ENCODE measurements around the gene COL11A1.
"Not testable (repeated sequence)": the region's sequence is repeated elsewhere in the genome, so short reads cannot be mapped to it uniquely, and the experiment has no call there.

The COL11A1 gene

DNA sequence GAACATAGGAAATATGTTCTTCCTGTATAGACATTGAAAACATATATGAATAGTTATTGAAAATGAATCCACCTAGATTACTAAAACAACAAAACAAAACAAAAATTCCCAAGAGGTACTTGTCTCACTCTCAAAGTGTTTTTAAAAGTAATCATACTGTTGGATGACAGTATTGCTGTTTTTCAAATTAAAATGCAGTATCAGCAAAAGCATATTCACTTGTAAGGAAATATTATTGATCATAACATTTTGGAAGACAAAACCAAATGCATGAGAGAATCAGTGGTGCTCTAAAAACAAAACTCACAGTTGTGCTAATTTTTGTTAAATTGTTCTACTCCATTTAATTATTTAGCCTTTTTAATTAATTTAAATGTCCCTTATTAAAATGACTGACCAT lies 131.0 kb downstream of the COL11A1 start:
- Histone ChIP-seq H3K9me3 (ENCODE audit: control insufficient read depth, insufficient read depth, low read depth, low read length) (no peaks in the 10 kb centered on the region), H3K36me3 (ENCODE audit: control insufficient read depth, insufficient read depth, low read length) (no peaks in the 10 kb centered on the region), H3K9ac (ENCODE audit: low read length) (no peak overlapping the region), H3K27me3 (ENCODE audit: control insufficient read depth, insufficient read depth, low read length) (no peaks in the 10 kb centered on the region), H3K4me1 (ENCODE audit: control insufficient read depth, insufficient read depth, low read length) (no peaks in the 10 kb centered on the region), H3K4me3 (ENCODE audit: low read depth, low read length) (no peak overlapping the region), H3K27ac (ENCODE audit: low read depth, low read length) (no peak overlapping the region)

- Histone ChIP-seq H3K4me1 (ENCODE audit: control insufficient read depth, insufficient read depth, low read length) (no peaks in the 10 kb centered on the region), H3K9me3 (ENCODE audit: control insufficient read depth, insufficient read depth, low read depth, low read length) (no peaks in the 10 kb centered on the region), H3K27ac (ENCODE audit: low read depth, low read length) (no peak overlapping the region), H3K4me3 (ENCODE audit: low read depth, low read length) (no peak overlapping the region), H3K27me3 (ENCODE audit: control insufficient read depth, insufficient read depth, low read length) (no peaks in the 10 kb centered on the region), H3K36me3 (ENCODE audit: control insufficient read depth, insufficient read depth, low read length) (no peaks in the 10 kb centered on the region), H3K9ac (ENCODE audit: low read length) (no peak overlapping the region)
Observed at GRCh38 chr1:102970496-102971078, 137.7 kb downstream of the COL11A1 start.

GRCh38 chr1:102967786-102968185 lies 140.5 kb downstream of the COL11A1 start:
- no peak overlapping the region for H3K27ac ChIP-seq (ENCODE audit: low read depth, low read length)
- H3K4me1 ChIP-seq (ENCODE audit: control insufficient read depth, insufficient read depth, low read length) = no peaks in the 10 kb centered on the region
- H3K36me3 ChIP-seq (ENCODE audit: control insufficient read depth, insufficient read depth, low read length) = no peaks in the 10 kb centered on the region
- no peaks in the 10 kb centered on the region for H3K9me3 ChIP-seq (ENCODE audit: control insufficient read depth, insufficient read depth, low read depth, low read length)
- H3K4me3 ChIP-seq (ENCODE audit: low read depth, low read length) = no peak overlapping the region
- H3K9ac ChIP-seq (ENCODE audit: low read length) = no peak overlapping the region
- H3K27me3 ChIP-seq (ENCODE audit: control insufficient read depth, insufficient read depth, low read length) = no peaks in the 10 kb centered on the region

DNA sequence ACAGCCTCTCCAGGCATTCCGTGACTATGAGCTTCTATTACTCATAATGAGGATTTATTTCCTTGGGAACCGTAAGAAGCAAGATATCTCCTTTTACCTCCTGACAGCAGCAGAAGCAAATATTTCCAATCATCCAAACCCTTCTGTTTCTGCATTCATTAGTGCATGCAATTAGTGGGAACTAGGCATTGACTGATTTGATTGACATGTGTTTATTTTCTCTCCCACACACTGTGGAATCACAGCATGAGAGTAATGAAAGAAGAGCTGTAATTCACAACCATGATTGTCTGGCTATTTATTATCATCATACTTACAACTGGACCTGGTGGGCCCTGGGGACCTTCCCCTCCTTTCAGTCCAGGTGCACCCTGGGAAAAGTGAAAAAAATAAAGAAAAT lies 146.8 kb downstream of the COL11A1 start:
- no peak overlapping the region for H3K4me3 ChIP-seq (ENCODE audit: low read depth, low read length)
- H3K27me3 ChIP-seq (ENCODE audit: control insufficient read depth, insufficient read depth, low read length) = no peaks in the 10 kb centered on the region
- H3K9ac ChIP-seq (ENCODE audit: low read length) = no peak overlapping the region
- peaks cover 3% of the 10 kb centered on the region; the same call in 1 of the 2 replicates for H3K36me3 ChIP-seq (ENCODE audit: control insufficient read depth, insufficient read depth, low read length)
- no peak overlapping the region for H3K27ac ChIP-seq (ENCODE audit: low read depth, low read length)
- H3K4me1 ChIP-seq (ENCODE audit: control insufficient read depth, insufficient read depth, low read length) = no peaks in the 10 kb centered on the region
- no peaks in the 10 kb centered on the region for H3K9me3 ChIP-seq (ENCODE audit: control insufficient read depth, insufficient read depth, low read depth, low read length)

DNA sequence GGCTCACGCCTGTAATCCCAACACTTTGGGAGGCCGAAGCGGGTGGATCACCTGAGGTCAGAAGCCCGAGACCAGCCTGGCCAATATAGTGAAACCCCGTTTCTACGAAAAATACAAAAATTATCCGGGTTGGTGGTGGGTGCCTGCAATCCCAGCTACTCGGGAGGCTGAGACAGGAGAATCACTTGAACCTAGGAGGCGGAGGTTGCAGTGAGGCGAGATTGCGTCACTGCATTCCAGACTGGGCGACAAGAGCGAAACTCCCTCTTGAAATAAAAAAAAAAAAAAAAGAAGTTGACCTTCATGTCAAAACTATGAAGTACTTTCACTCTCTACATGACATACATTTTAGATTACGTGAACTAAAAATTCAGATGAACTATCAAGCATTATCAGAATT lies 153.7 kb downstream of the COL11A1 start:
- Histone ChIP-seq H3K4me1 (ENCODE audit: control insufficient read depth, insufficient read depth, low read length) (no peaks in the 10 kb centered on the region), H3K4me3 (ENCODE audit: low read depth, low read length) (no peak overlapping the region), H3K27me3 (ENCODE audit: control insufficient read depth, insufficient read depth, low read length) (no peaks in the 10 kb centered on the region), H3K36me3 (ENCODE audit: control insufficient read depth, insufficient read depth, low read length) (no peaks in the 10 kb centered on the region), H3K9me3 (ENCODE audit: control insufficient read depth, insufficient read depth, low read depth, low read length) (no peaks in the 10 kb centered on the region), H3K27ac (ENCODE audit: low read depth, low read length) (no peak overlapping the region), H3K9ac (ENCODE audit: low read length) (no peak overlapping the region)

DNA sequence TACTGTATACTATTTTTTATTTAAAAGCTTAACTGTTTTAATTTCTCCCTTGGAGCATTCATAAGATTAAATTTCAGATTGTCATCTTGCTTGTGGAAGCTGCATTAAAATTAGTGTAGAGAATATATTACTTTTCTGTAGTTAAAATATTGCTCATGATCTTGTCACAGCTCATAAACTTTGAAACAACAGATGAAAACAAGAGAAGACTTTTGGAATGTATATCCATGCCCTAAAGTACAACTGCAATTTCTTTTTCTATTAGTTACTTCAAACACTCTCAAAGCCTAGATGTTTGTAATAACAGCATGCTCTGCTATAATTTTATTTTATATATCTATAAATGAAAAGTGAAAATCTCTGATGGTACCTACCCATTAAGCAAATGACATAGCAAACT lies 155.9 kb downstream of the COL11A1 start:
- H3K4me1 ChIP-seq (ENCODE audit: control insufficient read depth, insufficient read depth, low read length) = no peaks in the 10 kb centered on the region
- no peaks in the 10 kb centered on the region for H3K36me3 ChIP-seq (ENCODE audit: control insufficient read depth, insufficient read depth, low read length)
- H3K4me3 ChIP-seq (ENCODE audit: low read depth, low read length) = no peak overlapping the region

GRCh38 chr1:102942324-102942723 lies 166.0 kb downstream of the COL11A1 start:
- no peaks in the 10 kb centered on the region for H3K27me3 ChIP-seq (ENCODE audit: control insufficient read depth, insufficient read depth, low read length)
- H3K4me1 ChIP-seq (ENCODE audit: control insufficient read depth, insufficient read depth, low read length) = peaks cover 5% of the 10 kb centered on the region; the same call in 1 of the 2 replicates
- H3K4me3 ChIP-seq (ENCODE audit: low read depth, low read length) = no peak overlapping the region
- no peak overlapping the region for H3K9ac ChIP-seq (ENCODE audit: low read length)
- no peaks in the 10 kb centered on the region for H3K36me3 ChIP-seq (ENCODE audit: control insufficient read depth, insufficient read depth, low read length)
- no peaks in the 10 kb centered on the region for H3K9me3 ChIP-seq (ENCODE audit: control insufficient read depth, insufficient read depth, low read depth, low read length)
- H3K27ac ChIP-seq (ENCODE audit: low read depth, low read length) = no peak overlapping the region

More for the DNA sequence above, 155.9 kb downstream of the COL11A1 start:
- Histone ChIP-seq H3K27ac (ENCODE audit: low read depth, low read length) (no peak overlapping the region), H3K9ac (ENCODE audit: low read length) (no peak overlapping the region), H3K27me3 (ENCODE audit: control insufficient read depth, insufficient read depth, low read length) (no peaks in the 10 kb centered on the region), H3K9me3 (ENCODE audit: control insufficient read depth, insufficient read depth, low read depth, low read length) (no peaks in the 10 kb centered on the region)

GRCh38 chr1:102941366-102941947 lies 166.9 kb downstream of the COL11A1 start:
- no peaks in the 10 kb centered on the region for H3K36me3 ChIP-seq (ENCODE audit: control insufficient read depth, insufficient read depth, low read length)
- no peaks in the 10 kb centered on the region for H3K9me3 ChIP-seq (ENCODE audit: control insufficient read depth, insufficient read depth, low read depth, low read length)
- H3K27ac ChIP-seq (ENCODE audit: low read depth, low read length) = no peak overlapping the region
- peaks cover 5% of the 10 kb centered on the region; the same call in 1 of the 2 replicates for H3K4me1 ChIP-seq (ENCODE audit: control insufficient read depth, insufficient read depth, low read length)
- H3K27me3 ChIP-seq (ENCODE audit: control insufficient read depth, insufficient read depth, low read length) = no peaks in the 10 kb centered on the region
- H3K4me3 ChIP-seq (ENCODE audit: low read depth, low read length) = no peak overlapping the region
- H3K9ac ChIP-seq (ENCODE audit: low read length) = no peak overlapping the region

DNA sequence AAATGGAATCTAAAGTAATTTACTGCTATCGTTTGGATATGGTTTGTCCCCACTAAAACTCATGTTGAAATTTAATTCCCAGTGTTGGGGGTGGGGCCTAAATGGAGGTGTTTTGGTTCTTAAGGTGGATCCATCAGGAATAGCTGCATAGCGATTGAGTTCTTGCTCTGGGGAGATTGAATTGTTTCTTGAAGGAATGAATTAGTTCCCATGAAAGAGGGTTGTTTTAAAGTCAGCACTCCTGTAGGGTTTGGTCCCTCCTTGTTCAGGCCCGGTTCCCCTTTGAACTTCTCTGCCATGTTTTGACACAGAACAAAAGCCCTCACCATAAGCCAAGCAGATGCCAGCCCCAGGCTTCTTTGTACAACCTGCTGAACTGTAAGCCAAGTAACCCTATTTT lies 170.9 kb downstream of the COL11A1 start:
- Histone ChIP-seq H3K4me1 (ENCODE audit: control insufficient read depth, insufficient read depth, low read length) (peaks cover 5% of the 10 kb centered on the region; the same call in 1 of the 2 replicates), H3K27ac (ENCODE audit: low read depth, low read length) (no peak overlapping the region), H3K36me3 (ENCODE audit: control insufficient read depth, insufficient read depth, low read length) (peaks cover 3% of the 10 kb centered on the region; the same call in 1 of the 2 replicates), H3K4me3 (ENCODE audit: low read depth, low read length) (no peak overlapping the region), H3K9ac (ENCODE audit: low read length) (no peak overlapping the region), H3K27me3 (ENCODE audit: control insufficient read depth, insufficient read depth, low read length) (no peaks in the 10 kb centered on the region), H3K9me3 (ENCODE audit: control insufficient read depth, insufficient read depth, low read depth, low read length) (no peaks in the 10 kb centered on the region)

- not testable (repeated sequence) for H3K9me3 ChIP-seq (ENCODE audit: control insufficient read depth, insufficient read depth, low read depth, low read length); H3K36me3 ChIP-seq (ENCODE audit: control insufficient read depth, insufficient read depth, low read length); H3K9ac ChIP-seq (ENCODE audit: low read length); H3K27me3 ChIP-seq (ENCODE audit: control insufficient read depth, insufficient read depth, low read length); H3K4me3 ChIP-seq (ENCODE audit: low read depth, low read length); H3K4me1 ChIP-seq (ENCODE audit: control insufficient read depth, insufficient read depth, low read length); H3K27ac ChIP-seq (ENCODE audit: low read depth, low read length)
Observed at GRCh38 chr1:102933362-102933761, 175.0 kb downstream of the COL11A1 start.

GRCh38 chr1:102919659-102920058 lies 188.7 kb downstream of the COL11A1 start:
- Histone ChIP-seq H3K27ac (ENCODE audit: low read depth, low read length) (no peak overlapping the region), H3K4me3 (ENCODE audit: low read depth, low read length) (no peak overlapping the region), H3K9me3 (ENCODE audit: control insufficient read depth, insufficient read depth, low read depth, low read length) (no peaks in the 10 kb centered on the region), H3K36me3 (ENCODE audit: control insufficient read depth, insufficient read depth, low read length) (no peaks in the 10 kb centered on the region), H3K4me1 (ENCODE audit: control insufficient read depth, insufficient read depth, low read length) (no peaks in the 10 kb centered on the region), H3K27me3 (ENCODE audit: control insufficient read depth, insufficient read depth, low read length) (no peaks in the 10 kb centered on the region), H3K9ac (ENCODE audit: low read length) (no peak overlapping the region)

All from HUES6 (cell line).